GM12891 (cell line): ENCODE measurements around the gene TAOK3.
"Not testable (repeated sequence)": the region's sequence is repeated elsewhere in the genome, so short reads cannot be mapped to it uniquely, and the experiment has no call there.

Source experiments
- DNase-seq: peaks from one replicate; pipeline ENCODE4 v3.0.0; 2011; ENCODE audit warnings: low spot score; ENCODE audit not compliant: insufficient read length
- FAIRE-seq: peaks from 2 replicates; lab custom pipeline; 2011; peaks lifted over from hg19 to GRCh38; lab: Jason Lieb, UNC
- PAX5 ChIP-seq: IDR thresholded peaks from 2 replicates; pipeline ENCODE4 v1.6.1; 2011; ENCODE audit warnings: low read length, moderate library complexity, mild to moderate bottlenecking; ENCODE audit not compliant: insufficient read depth, severe bottlenecking
- POLR2A ChIP-seq: IDR thresholded peaks from 2 replicates; pipeline ENCODE4 v1.6.1; 2011; ENCODE audit warnings: low read depth, low read length, control low read depth
- POLR2AphosphoS5 ChIP-seq: IDR thresholded peaks from 2 replicates; pipeline ENCODE4 v1.6.1; 2011; ENCODE audit warnings: low read depth, low read length, control low read depth
- POU2F2 ChIP-seq: IDR thresholded peaks from 2 replicates; pipeline ENCODE4 v1.6.1; 2011; ENCODE audit warnings: low read depth, mild to moderate bottlenecking, control low read depth, low read length, moderate library complexity
- SPI1 ChIP-seq: IDR thresholded peaks from 2 replicates; pipeline ENCODE4 v1.6.1; 2011; ENCODE audit warnings: low read depth, low read length, control low read depth
- TAF1 ChIP-seq: IDR thresholded peaks from 2 replicates; pipeline ENCODE4 v1.6.1; 2011; ENCODE audit warnings: low read depth, low read length, control low read depth

The TAOK3 gene

GRCh38 chr12:118151755-118152154 lies 221.0 kb downstream of the TAOK3 start:
- DNase-seq (no peak), FAIRE-seq (no peak)
- TF ChIP-seq POLR2A (no peak), POLR2AphosphoS5 (no peak), TAF1 (no peak), POU2F2 (no peak), PAX5 (no peak), SPI1 (no peak)

GRCh38 chr12:118150625-118151024 lies 222.1 kb downstream of the TAOK3 start:
- FAIRE-seq (no peak), DNase-seq (no peak)
- TF ChIP-seq POLR2A (no peak), POU2F2 (no peak), TAF1 (no peak), SPI1 (no peak)

DNA sequence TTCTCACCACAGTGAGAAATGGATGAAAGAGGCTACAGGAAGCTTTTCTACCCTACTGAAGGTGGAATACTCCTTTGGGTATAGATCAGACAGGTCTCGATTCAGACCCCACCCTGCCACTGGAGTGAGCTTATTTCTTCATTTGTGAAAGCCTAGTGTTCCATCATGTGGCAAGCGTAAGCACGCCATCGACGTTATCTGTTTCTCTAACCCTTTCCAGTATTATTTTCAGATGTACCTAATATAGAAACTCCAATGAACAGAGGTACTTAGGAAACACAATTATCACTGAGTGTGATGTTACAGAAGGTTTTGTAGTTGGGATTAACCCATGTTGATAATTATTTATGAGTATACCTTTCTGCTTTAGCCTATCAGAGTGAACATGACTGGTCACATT lies 224.4 kb downstream of the TAOK3 start:
- FAIRE-seq (no peak), DNase-seq (no peak)
- TF ChIP-seq SPI1 (no peak), POLR2AphosphoS5 (no peak), POU2F2 (no peak), TAF1 (no peak), POLR2A (no peak), PAX5 (no peak)

DNA sequence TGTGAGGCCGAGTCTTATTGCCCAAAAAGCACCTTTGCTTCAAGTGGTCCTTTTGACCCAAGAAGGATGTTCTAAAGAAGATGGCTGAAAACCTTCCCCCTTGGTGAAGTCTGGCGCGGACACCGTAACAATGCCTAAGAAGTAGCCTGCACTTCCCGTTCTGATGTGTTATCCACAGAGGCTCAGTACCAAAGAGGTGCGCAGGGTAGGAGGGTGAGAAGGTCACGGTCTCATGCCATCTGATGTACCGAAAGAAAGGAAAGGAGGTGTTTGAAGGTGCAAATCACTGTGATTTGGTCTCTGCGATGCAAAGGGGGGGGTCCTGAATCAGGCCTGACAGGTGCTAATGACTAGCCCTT lies 226.9 kb downstream of the TAOK3 start:
- TF ChIP-seq POLR2A = peak; percentile 63
- TF ChIP-seq SPI1 = no peak
- TF ChIP-seq PAX5 = no peak
- FAIRE-seq = no peak

DNA sequence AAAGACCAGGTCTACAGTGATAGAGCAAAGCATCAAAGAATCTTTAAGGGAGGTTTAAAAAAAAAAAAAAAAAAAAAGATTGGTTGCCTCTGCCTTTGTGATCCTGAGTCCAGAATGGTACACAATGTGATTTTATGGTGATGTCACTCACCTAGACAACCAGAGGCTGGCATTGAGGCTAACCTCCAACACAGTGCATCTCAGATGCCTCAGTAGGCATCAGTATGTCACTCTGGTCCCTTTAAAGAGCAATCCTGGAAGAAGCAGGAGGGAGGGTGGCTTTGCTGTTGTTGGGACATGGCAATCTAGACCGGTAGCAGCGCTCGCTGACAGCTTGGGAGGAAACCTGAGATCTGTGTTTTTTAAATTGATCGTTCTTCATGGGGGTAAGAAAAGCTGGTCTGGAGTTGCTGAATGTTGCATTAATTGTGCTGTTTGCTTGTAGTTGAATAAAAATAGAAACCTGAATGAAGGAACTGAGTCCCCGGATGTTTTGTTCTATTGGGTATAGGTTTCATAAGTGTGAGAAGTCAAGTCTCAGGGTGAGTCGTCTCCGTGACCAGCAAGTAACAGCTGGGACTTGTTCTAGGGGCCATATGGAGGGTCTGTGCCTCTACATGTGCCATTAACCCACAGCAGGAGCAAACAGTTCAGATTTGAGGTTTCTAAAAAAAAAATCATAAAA lies 227.5 kb downstream of the TAOK3 start:
- FAIRE-seq (peak; percentile 50), DNase-seq (peak; percentile 41)

More for the DNA sequence above, 226.9 kb downstream of the TAOK3 start:
- DNase-seq = no peak

GRCh38 chr12:118144499-118144898 lies 228.2 kb downstream of the TAOK3 start:
- TF ChIP-seq POLR2AphosphoS5 (peak; percentile 10; the same call in 1 of the 2 replicates), TAF1 (no peak), SPI1 (no peak), POU2F2 (no peak)
- FAIRE-seq (no peak), DNase-seq (no peak)

More for the DNA sequence above, 227.5 kb downstream of the TAOK3 start:
- TF ChIP-seq POLR2A = no peak; the same call in 1 of the 2 replicates
- TF ChIP-seq POU2F2 = no peak
- peak; percentile 59; the same call in 1 of the 2 replicates for TF ChIP-seq SPI1

- FAIRE-seq = no peak
- TF ChIP-seq POLR2AphosphoS5 (no peak), TAF1 (no peak), POU2F2 (no peak), POLR2A (no peak), PAX5 (no peak), SPI1 (no peak)
- DNase-seq = no peak
Observed at GRCh38 chr12:118140825-118141224, 231.9 kb downstream of the TAOK3 start.

GRCh38 chr12:118137148-118137678 lies 235.5 kb downstream of the TAOK3 start:
- DNase-seq = no peak
- TF ChIP-seq POU2F2 (no peak), PAX5 (no peak), POLR2A (no peak)
- FAIRE-seq = no peak

DNA sequence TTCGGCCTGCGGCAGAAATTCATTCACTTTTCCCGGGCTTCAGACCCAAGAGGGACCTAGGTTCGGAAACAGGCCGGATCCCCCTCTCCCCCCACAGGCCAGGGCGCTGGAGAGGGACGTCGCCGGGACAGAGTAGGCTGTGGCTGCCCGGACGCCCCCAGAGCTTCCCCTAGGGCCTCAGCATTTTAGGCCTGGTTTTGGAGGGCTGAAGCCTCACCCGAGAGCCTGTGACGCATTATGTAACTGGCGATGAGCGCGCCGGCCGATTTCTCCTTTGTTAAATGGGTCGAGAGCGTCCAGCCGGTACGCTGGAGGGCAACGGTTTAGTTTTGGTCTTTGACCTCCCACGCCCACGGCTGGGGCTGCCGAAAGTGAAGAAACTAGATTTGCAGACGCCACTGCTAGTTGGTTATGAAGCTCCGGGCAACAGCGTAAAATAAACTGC lies 236.1 kb downstream of the TAOK3 start:
- FAIRE-seq (peak; percentile 86), DNase-seq (peak; percentile 35)
- TF ChIP-seq TAF1 (no peak), POLR2A (no peak), POLR2AphosphoS5 (no peak), POU2F2 (no peak)

GRCh38 chr12:118135788-118136558 lies 236.7 kb downstream of the TAOK3 start, which contains the start of gene PEBP1:
PEBP1 (plus strand) TSS chr12:118136124; CDS start chr12:118136210, 86 bp downstream.
- FAIRE-seq (peak; percentile 95), DNase-seq (peak; percentile 96)
- TF ChIP-seq POLR2AphosphoS5 (peak; percentile 94), PAX5 (peak; percentile 17), SPI1 (no peak), POLR2A (peak; percentile 90), TAF1 (peak; percentile 90), POU2F2 (peak; percentile 58; the same call in 1 of the 2 replicates)

GRCh38 chr12:118129436-118129835 lies 243.3 kb downstream of the TAOK3 start:
- not testable (repeated sequence) for DNase-seq, FAIRE-seq
